ENCODE measurements around the gene TM2D3. TPM values are rescaled to one million over a fixed set of nuclear protein-coding genes. Genes with fewer than 3 reads are reported as not detected.

TM2D3 gene
- total and polyA plus RNA-seq, 2 experiments from 2014 or later: 26.2 to 36.6 TPM

DNA sequence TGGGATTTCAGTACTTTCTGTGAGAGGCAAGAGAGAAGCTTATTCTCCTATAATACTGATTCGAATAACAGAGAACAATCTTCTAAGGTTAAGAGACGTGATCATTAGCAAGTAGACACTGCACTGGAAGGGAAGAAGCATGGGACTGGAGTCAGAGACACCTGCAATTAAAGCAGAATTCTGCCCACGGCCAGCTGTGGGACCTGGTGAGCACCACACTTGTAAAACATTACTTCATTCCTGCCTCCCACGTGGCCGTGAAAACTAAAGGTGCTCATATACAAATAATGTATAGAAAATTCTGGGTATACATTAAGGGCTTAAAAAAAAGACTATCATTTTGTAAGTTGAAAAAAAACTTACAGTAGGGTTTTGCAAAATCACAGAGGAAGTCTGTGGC, 2.0 kb downstream of the TM2D3 start:
- no peak overlapping the region for H2AFZ ChIP-seq
- peaks cover 15% of the 10 kb centered on the region; the same call in 1 of the 2 replicates for H3K36me3 ChIP-seq (ENCODE audit: insufficient read depth)
- H3K27me3 ChIP-seq (ENCODE audit: insufficient read depth): peaks cover 9% of the 10 kb centered on the region; the same call in 1 of the 2 replicates
- H3K4me2 ChIP-seq: no peak overlapping the region
- Mint-ChIP-seq H3K36me3 (ENCODE audit: low read depth) (peaks cover 43% of the 10 kb centered on the region), H3K4me1 (peaks cover 6% of the 10 kb centered on the region), H3K27ac (no peak overlapping the region), H3K27me3 (ENCODE audit: insufficient read depth, low read depth, poor library complexity) (peaks cover 7% of the 10 kb centered on the region), H3K4me3 (0 out of 3 replicates have a peak overlapping the region, but pooled peaks have one; percentile 6), H3K9me3 (peaks cover 16% of the 10 kb centered on the region; the same call in 2 of the 3 replicates)
- no peaks in the 10 kb centered on the region for H3K9me2 ChIP-seq (ENCODE audit: insufficient read depth)
- TF ChIP-seq ZNF114 (CRISPR knock-in tag; IDR thresholded peaks at IDR 0.05) (no peak), NANOG (IDR thresholded peaks at IDR 0.05; ENCODE audit: borderline replicate concordance) (no peak), STAT1 (IDR thresholded peaks at IDR 0.05; ENCODE audit: unreplicated experiment) (no peak), POLR2AphosphoS5 (IDR thresholded peaks at IDR 0.05; ENCODE audit: low read depth) (no peak), JUNB (IDR thresholded peaks at IDR 0.05; ENCODE audit: unreplicated experiment) (no peak), ETS1 (IDR thresholded peaks at IDR 0.05) (no peak), EZH2 (IDR thresholded peaks at IDR 0.05; ENCODE audit: low read depth, unreplicated experiment) (no peak), ZNF331 (CRISPR knock-in tag; IDR thresholded peaks at IDR 0.05; ENCODE audit: low read depth) (no peak), CREB1 (CRISPR knock-in tag; IDR thresholded peaks at IDR 0.05; ENCODE audit: low read depth) (no peak), EZH2phosphoT487 (IDR thresholded peaks at IDR 0.05; ENCODE audit: unreplicated experiment) (no peak)
- TF ChIP-seq, protein P1, sequence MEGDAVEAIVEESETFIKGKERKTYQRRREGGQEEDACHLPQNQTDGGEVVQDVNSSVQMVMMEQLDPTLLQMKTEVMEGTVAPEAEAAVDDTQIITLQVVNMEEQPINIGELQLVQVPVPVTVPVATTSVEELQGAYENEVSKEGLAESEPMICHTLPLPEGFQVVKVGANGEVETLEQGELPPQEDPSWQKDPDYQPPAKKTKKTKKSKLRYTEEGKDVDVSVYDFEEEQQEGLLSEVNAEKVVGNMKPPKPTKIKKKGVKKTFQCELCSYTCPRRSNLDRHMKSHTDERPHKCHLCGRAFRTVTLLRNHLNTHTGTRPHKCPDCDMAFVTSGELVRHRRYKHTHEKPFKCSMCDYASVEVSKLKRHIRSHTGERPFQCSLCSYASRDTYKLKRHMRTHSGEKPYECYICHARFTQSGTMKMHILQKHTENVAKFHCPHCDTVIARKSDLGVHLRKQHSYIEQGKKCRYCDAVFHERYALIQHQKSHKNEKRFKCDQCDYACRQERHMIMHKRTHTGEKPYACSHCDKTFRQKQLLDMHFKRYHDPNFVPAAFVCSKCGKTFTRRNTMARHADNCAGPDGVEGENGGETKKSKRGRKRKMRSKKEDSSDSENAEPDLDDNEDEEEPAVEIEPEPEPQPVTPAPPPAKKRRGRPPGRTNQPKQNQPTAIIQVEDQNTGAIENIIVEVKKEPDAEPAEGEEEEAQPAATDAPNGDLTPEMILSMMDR (conservative IDR thresholded peaks at IDR 0.05; ENCODE audit: low read depth in 2 of 2): no peak
- TF ChIP-seq, protein P2, sequence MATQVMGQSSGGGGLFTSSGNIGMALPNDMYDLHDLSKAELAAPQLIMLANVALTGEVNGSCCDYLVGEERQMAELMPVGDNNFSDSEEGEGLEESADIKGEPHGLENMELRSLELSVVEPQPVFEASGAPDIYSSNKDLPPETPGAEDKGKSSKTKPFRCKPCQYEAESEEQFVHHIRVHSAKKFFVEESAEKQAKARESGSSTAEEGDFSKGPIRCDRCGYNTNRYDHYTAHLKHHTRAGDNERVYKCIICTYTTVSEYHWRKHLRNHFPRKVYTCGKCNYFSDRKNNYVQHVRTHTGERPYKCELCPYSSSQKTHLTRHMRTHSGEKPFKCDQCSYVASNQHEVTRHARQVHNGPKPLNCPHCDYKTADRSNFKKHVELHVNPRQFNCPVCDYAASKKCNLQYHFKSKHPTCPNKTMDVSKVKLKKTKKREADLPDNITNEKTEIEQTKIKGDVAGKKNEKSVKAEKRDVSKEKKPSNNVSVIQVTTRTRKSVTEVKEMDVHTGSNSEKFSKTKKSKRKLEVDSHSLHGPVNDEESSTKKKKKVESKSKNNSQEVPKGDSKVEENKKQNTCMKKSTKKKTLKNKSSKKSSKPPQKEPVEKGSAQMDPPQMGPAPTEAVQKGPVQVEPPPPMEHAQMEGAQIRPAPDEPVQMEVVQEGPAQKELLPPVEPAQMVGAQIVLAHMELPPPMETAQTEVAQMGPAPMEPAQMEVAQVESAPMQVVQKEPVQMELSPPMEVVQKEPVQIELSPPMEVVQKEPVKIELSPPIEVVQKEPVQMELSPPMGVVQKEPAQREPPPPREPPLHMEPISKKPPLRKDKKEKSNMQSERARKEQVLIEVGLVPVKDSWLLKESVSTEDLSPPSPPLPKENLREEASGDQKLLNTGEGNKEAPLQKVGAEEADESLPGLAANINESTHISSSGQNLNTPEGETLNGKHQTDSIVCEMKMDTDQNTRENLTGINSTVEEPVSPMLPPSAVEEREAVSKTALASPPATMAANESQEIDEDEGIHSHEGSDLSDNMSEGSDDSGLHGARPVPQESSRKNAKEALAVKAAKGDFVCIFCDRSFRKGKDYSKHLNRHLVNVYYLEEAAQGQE (IDR thresholded peaks at IDR 0.05; ENCODE audit: unreplicated experiment): no peak
- TF ChIP-seq, protein P3, sequence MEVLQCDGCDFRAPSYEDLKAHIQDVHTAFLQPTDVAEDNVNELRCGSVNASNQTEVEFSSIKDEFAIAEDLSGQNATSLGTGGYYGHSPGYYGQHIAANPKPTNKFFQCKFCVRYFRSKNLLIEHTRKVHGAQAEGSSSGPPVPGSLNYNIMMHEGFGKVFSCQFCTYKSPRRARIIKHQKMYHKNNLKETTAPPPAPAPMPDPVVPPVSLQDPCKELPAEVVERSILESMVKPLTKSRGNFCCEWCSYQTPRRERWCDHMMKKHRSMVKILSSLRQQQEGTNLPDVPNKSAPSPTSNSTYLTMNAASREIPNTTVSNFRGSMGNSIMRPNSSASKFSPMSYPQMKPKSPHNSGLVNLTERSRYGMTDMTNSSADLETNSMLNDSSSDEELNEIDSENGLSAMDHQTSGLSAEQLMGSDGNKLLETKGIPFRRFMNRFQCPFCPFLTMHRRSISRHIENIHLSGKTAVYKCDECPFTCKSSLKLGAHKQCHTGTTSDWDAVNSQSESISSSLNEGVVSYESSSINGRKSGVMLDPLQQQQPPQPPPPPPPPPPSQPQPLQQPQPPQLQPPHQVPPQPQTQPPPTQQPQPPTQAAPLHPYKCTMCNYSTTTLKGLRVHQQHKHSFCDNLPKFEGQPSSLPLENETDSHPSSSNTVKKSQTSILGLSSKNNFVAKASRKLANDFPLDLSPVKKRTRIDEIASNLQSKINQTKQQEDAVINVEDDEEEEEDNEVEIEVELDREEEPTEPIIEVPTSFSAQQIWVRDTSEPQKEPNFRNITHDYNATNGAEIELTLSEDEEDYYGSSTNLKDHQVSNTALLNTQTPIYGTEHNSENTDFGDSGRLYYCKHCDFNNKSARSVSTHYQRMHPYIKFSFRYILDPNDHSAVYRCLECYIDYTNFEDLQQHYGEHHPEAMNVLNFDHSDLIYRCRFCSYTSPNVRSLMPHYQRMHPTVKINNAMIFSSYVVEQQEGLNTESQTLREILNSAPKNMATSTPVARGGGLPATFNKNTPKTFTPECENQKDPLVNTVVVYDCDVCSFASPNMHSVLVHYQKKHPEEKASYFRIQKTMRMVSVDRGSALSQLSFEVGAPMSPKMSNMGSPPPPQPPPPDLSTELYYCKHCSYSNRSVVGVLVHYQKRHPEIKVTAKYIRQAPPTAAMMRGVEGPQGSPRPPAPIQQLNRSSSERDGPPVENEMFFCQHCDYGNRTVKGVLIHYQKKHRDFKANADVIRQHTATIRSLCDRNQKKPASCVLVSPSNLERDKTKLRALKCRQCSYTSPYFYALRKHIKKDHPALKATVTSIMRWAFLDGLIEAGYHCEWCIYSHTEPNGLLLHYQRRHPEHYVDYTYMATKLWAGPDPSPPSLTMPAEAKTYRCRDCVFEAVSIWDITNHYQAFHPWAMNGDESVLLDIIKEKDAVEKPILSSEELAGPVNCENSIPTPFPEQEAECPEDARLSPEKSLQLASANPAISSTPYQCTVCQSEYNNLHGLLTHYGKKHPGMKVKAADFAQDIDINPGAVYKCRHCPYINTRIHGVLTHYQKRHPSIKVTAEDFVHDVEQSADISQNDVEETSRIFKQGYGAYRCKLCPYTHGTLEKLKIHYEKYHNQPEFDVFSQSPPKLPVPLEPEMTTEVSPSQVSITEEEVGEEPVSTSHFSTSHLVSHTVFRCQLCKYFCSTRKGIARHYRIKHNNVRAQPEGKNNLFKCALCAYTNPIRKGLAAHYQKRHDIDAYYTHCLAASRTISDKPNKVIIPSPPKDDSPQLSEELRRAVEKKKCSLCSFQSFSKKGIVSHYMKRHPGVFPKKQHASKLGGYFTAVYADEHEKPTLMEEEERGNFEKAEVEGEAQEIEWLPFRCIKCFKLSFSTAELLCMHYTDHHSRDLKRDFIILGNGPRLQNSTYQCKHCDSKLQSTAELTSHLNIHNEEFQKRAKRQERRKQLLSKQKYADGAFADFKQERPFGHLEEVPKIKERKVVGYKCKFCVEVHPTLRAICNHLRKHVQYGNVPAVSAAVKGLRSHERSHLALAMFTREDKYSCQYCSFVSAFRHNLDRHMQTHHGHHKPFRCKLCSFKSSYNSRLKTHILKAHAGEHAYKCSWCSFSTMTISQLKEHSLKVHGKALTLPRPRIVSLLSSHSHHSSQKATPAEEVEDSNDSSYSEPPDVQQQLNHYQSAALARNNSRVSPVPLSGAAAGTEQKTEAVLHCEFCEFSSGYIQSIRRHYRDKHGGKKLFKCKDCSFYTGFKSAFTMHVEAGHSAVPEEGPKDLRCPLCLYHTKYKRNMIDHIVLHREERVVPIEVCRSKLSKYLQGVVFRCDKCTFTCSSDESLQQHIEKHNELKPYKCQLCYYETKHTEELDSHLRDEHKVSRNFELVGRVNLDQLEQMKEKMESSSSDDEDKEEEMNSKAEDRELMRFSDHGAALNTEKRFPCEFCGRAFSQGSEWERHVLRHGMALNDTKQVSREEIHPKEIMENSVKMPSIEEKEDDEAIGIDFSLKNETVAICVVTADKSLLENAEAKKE (CRISPR knock-in tag; IDR thresholded peaks at IDR 0.05): no peak
- DNase-seq (ENCODE audit: low spot score) (no peak), ATAC-seq (no peak)
- peaks cover 6% of the 10 kb centered on the region for H4K20me1 ChIP-seq (replicated peaks; ENCODE audit: insufficient read depth)
- no peaks in the 10 kb centered on the region for H3F3A ChIP-seq (replicated peaks; ENCODE audit: low read depth)
- peaks cover 39% of the 10 kb centered on the region for H3K79me2 ChIP-seq (replicated peaks; ENCODE audit: insufficient read depth)
- no peak overlapping the region for H3K27ac ChIP-seq (ENCODE audit: low read depth)
- H3K4me3 ChIP-seq: no peak overlapping the region
- H3K4me1 ChIP-seq (ENCODE audit: insufficient read depth): no peaks in the 10 kb centered on the region

All from GM23338 (cell line).